ENCODE results near the gene SAMD4A. TPM values are rescaled to one million over a fixed set of nuclear protein-coding genes. Genes with fewer than 3 reads are reported as not detected.

The SAMD4A gene
- total and polyA plus RNA-seq, 2 donors = 1.7 to 2.8 TPM

DNA sequence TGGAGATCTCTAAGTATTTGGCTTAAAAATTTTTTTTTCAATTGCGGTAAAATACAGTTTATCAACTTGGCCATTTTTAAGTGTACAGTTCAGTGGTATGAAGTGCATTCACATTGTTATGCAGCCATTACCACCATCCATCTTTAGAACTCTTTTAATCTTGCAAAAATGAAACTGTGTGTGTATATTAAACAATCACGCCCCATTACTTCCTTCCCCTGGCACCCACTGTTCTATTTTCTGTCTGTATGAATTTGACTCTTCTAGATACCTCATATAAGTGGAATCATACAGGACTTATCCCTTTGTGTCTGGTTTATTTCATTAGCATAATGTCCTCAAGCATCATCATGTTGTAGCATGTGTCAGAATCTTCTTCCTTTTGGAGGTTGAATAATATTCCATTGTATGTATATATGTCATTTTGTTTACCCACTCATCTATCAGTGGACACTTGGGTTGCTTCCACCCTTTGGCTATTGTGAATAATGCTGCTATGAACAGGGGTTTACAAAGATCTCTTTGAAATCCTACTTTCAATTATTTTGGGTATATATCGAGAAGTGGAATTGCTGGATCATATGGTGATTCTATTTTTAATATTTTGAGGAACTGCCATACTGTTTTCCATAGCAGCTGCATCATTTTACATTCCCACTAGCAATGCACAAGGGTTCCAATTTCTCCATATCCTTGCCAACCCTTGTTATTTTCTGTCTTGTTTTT, 62.9 kb downstream of the SAMD4A start:
- WGBS = 60% methylated on average over 3 of the region's 3 CpGs
- no peaks in the 10 kb centered on the region for H3K27me3 ChIP-seq (ENCODE audit: control insufficient read depth in 2 of 2, insufficient read depth in 1 of 2, low read length in 1 of 2)
- no peak for DNase-seq (ENCODE audit: low read depth in 6 of 9, low spot score in 9 of 9)
- H3K4me1 ChIP-seq (ENCODE audit: control insufficient read depth in 2 of 2, insufficient read depth in 2 of 2, low read length in 2 of 2) = peaks cover 5 to 9% of the 10 kb centered on the region in 2 donors
- no peak overlapping the region for H3K27ac ChIP-seq (ENCODE audit: low read depth in 1 of 2, low read length in 1 of 2)
- H3K9me3 ChIP-seq (ENCODE audit: control insufficient read depth in 2 of 2, insufficient read depth in 1 of 2, low read length in 1 of 2) = no peaks in the 10 kb centered on the region
- H3K36me3 ChIP-seq (ENCODE audit: control insufficient read depth in 2 of 2, insufficient read depth in 2 of 2, low read length in 1 of 2) = no peaks in the 10 kb centered on the region
- H3K4me3 ChIP-seq (ENCODE audit: low read length in 2 of 2) = no peak overlapping the region

DNA sequence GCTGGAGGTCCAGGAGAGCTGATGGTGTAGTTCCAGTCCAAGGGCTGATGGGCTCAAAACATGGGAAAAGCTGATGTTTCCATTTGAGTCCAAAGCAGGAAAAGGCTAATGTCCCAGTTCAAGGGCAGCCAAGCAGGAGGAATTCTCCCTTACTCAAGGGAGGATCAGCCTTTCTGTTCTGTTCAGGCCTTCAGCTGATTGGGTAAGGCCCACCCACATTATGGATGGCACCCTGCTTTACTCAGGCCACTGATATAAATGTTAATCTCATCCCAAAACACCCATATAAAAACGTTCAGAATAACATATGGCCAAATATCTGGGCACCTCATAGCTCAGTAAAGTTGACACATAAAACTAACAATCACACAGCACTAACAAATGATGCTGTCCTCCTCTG, 64.1 kb downstream of the SAMD4A start:
- no peak overlapping the region for H3K27ac ChIP-seq (ENCODE audit: low read depth in 1 of 2, low read length in 1 of 2)
- H3K4me1 ChIP-seq (ENCODE audit: control insufficient read depth in 2 of 2, insufficient read depth in 2 of 2, low read length in 2 of 2) = peaks cover 5 to 9% of the 10 kb centered on the region in 2 donors
- WGBS = 82% methylated on average over 1 of the region's 1 CpG
- no peaks in the 10 kb centered on the region for H3K27me3 ChIP-seq (ENCODE audit: control insufficient read depth in 2 of 2, insufficient read depth in 1 of 2, low read length in 1 of 2)
- H3K4me3 ChIP-seq (ENCODE audit: low read length in 2 of 2) = no peak overlapping the region
- DNase-seq (ENCODE audit: low read depth in 6 of 9, low spot score in 9 of 9) = no peak
- no peaks in the 10 kb centered on the region for H3K9me3 ChIP-seq (ENCODE audit: control insufficient read depth in 2 of 2, insufficient read depth in 1 of 2, low read length in 1 of 2)
- no peaks in the 10 kb centered on the region for H3K36me3 ChIP-seq (ENCODE audit: control insufficient read depth in 2 of 2, insufficient read depth in 2 of 2, low read length in 1 of 2)

DNA sequence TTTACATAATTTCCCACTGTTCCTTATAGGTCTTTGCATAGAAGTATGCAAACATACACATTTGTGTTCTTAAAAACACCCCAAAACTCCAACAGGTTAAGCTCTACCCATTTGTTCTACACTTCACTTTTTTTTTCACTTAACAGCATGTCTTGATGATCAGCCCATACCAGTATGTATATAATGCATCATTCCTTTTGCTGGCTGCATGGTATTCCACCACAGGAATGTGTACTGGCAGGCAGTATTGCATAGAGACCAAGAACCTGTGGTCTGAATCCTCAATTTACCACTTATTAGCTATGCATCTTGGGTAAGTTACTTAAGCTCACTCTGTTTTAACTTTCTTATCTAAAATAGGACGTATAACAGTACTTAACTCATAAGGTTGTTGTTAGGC, 65.5 kb downstream of the SAMD4A start:
- H3K4me1 ChIP-seq (ENCODE audit: control insufficient read depth in 2 of 2, insufficient read depth in 2 of 2, low read length in 2 of 2) = peaks cover 5 to 6% of the 10 kb centered on the region in 2 donors
- H3K4me3 ChIP-seq (ENCODE audit: low read length in 2 of 2) = no peak overlapping the region
- no peaks in the 10 kb centered on the region for H3K9me3 ChIP-seq (ENCODE audit: control insufficient read depth in 2 of 2, insufficient read depth in 1 of 2, low read length in 1 of 2)
- no peaks in the 10 kb centered on the region for H3K27me3 ChIP-seq (ENCODE audit: control insufficient read depth in 2 of 2, insufficient read depth in 1 of 2, low read length in 1 of 2)
- H3K36me3 ChIP-seq (ENCODE audit: control insufficient read depth in 2 of 2, insufficient read depth in 2 of 2, low read length in 1 of 2) = no peaks in the 10 kb centered on the region
- no peak for DNase-seq (ENCODE audit: low read depth in 6 of 9, low spot score in 9 of 9)
- H3K27ac ChIP-seq (ENCODE audit: low read depth in 1 of 2, low read length in 1 of 2) = no peak overlapping the region
- WGBS = 98% methylated on average over 1 of the region's 1 CpG

DNA sequence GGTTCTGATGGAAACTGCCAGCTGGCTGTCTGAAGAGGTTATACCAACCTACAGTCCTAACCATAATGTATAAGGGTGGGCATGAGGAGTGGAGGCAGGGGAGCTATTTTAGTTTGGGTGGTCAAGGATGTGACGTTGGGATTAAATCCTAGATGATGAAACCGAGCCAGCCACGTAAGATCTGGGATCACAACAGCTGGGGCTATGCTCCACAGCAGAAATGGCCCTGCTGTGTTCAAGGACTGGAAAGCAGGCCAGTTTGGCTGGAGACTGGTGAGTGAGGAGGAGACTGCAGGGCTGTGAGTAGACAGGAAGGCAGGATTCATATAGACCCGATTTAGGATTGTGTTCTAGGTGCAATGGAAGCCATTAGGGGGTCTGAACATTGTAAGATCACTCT, 66.1 kb downstream of the SAMD4A start:
- 97% methylated on average over 4 of the region's 4 CpGs for WGBS
- Histone ChIP-seq H3K27ac (ENCODE audit: low read depth in 1 of 2, low read length in 1 of 2) (no peak overlapping the region), H3K27me3 (ENCODE audit: control insufficient read depth in 2 of 2, insufficient read depth in 1 of 2, low read length in 1 of 2) (no peaks in the 10 kb centered on the region), H3K4me3 (ENCODE audit: low read length in 2 of 2) (no peak overlapping the region), H3K9me3 (ENCODE audit: control insufficient read depth in 2 of 2, insufficient read depth in 1 of 2, low read length in 1 of 2) (no peaks in the 10 kb centered on the region), H3K36me3 (ENCODE audit: control insufficient read depth in 2 of 2, insufficient read depth in 2 of 2, low read length in 1 of 2) (no peaks in the 10 kb centered on the region), H3K4me1 (ENCODE audit: control insufficient read depth in 2 of 2, insufficient read depth in 2 of 2, low read length in 2 of 2) (peaks cover 2 to 3% of the 10 kb centered on the region in 2 donors)
- DNase-seq (ENCODE audit: low read depth in 6 of 9, low spot score in 9 of 9) = no peak

DNA sequence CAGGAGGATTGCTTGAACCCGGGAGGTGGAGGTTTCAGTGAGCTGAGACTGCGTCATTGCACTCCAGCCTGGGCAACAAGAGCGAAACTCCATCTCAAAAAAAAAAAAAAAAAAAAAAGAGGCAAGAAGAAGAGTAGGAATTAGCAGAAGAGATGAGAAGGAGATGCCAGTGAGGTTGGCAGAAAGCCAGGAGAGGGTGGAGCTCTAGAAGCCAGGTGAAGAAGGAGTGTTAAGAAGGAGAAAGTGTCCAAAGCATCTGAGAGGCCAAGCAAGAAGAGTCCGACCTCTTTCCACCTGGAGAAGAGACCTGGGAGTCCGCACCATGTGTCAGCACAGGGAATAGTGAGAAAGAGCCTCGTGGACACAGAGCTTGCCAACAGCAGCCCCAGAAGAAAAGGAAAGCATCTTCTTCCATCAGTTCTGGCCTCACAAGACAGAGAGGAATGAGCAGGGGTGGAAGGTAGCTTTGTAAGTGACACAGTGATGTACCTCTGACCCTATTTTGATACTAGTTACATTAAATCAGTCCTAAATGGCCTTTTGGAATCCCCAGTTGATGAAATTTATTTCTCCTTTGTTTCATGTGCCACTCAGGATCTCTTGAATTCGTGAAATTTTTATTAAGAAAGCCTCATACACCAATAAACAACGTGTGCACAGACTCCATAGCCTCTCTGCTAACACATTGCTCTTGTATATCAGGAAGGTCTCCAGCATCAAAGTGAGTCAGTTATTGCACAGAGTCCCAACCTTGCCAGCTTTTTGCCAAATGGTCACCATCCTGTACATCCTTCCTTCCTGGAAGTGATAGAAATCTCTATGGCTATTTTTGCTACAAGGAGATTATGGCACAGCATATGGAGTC, 70.6 kb downstream of the SAMD4A start:
- 92% methylated on average over 8 of the region's 8 CpGs for WGBS
- H3K36me3 ChIP-seq (ENCODE audit: control insufficient read depth in 2 of 2, insufficient read depth in 2 of 2, low read length in 1 of 2) = no peaks in the 10 kb centered on the region
- H3K27ac ChIP-seq (ENCODE audit: low read depth in 1 of 2, low read length in 1 of 2) = no peak overlapping the region
- H3K4me1 ChIP-seq (ENCODE audit: control insufficient read depth in 2 of 2, insufficient read depth in 2 of 2, low read length in 2 of 2) = no peaks in the 10 kb centered on the region
- H3K27me3 ChIP-seq (ENCODE audit: control insufficient read depth in 2 of 2, insufficient read depth in 1 of 2, low read length in 1 of 2) = no peaks in the 10 kb centered on the region
- DNase-seq (ENCODE audit: low read depth in 6 of 9, low spot score in 9 of 9) = no peak
- H3K9me3 ChIP-seq (ENCODE audit: control insufficient read depth in 2 of 2, insufficient read depth in 1 of 2, low read length in 1 of 2) = no peaks in the 10 kb centered on the region
- H3K4me3 ChIP-seq (ENCODE audit: low read length in 2 of 2) = no peak overlapping the region

DNA sequence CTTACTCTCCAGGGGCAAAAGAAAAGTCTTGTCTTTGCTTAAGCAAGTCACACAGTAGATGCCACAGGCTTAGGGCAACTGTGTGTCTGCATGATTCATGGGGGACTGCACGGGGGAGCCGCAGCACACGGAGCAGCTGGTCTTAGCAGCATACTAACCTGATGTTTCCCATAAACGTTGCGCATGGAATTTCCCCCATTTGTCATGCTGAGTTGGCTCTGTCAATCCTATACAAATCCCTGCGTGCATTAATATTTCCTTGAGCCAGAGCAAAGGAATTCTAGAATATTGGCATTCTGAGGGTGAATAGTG, 71.2 kb downstream of the SAMD4A start:
- Histone ChIP-seq H3K27ac (ENCODE audit: low read depth in 1 of 2, low read length in 1 of 2) (no peak overlapping the region), H3K27me3 (ENCODE audit: control insufficient read depth in 2 of 2, insufficient read depth in 1 of 2, low read length in 1 of 2) (no peaks in the 10 kb centered on the region), H3K36me3 (ENCODE audit: control insufficient read depth in 2 of 2, insufficient read depth in 2 of 2, low read length in 1 of 2) (no peaks in the 10 kb centered on the region), H3K4me1 (ENCODE audit: control insufficient read depth in 2 of 2, insufficient read depth in 2 of 2, low read length in 2 of 2) (no peaks in the 10 kb centered on the region), H3K9me3 (ENCODE audit: control insufficient read depth in 2 of 2, insufficient read depth in 1 of 2, low read length in 1 of 2) (no peaks in the 10 kb centered on the region), H3K4me3 (ENCODE audit: low read length in 2 of 2) (no peak overlapping the region)
- 94% methylated on average over 6 of the region's 6 CpGs for WGBS
- no peak for DNase-seq (ENCODE audit: low read depth in 6 of 9, low spot score in 9 of 9)

DNA sequence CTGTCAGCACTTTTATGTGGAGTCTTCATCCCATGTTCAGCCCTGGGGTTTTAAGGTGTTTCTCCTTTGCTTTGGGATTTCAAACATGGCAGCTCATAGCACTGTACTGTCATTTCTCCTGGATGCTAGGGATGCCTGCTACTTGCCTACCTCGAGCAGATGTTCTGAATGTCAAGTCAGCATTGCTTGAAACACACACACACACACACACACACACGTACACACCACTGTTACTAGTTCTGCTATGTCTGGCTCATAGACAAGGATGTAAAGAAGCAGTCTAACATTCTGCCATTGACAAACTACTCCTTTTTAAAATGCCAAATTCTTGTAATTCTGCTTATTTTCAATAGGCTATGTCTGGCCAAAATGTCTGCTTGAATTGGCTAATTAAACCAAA, 72.7 kb downstream of the SAMD4A start:
- no peak for DNase-seq (ENCODE audit: low read depth in 6 of 9, low spot score in 9 of 9)
- Histone ChIP-seq H3K4me1 (ENCODE audit: control insufficient read depth in 2 of 2, insufficient read depth in 2 of 2, low read length in 2 of 2) (no peaks in the 10 kb centered on the region), H3K36me3 (ENCODE audit: control insufficient read depth in 2 of 2, insufficient read depth in 2 of 2, low read length in 1 of 2) (no peaks in the 10 kb centered on the region), H3K4me3 (ENCODE audit: low read length in 2 of 2) (no peak overlapping the region), H3K27ac (ENCODE audit: low read depth in 1 of 2, low read length in 1 of 2) (no peak overlapping the region), H3K9me3 (ENCODE audit: control insufficient read depth in 2 of 2, insufficient read depth in 1 of 2, low read length in 1 of 2) (no peaks in the 10 kb centered on the region), H3K27me3 (ENCODE audit: control insufficient read depth in 2 of 2, insufficient read depth in 1 of 2, low read length in 1 of 2) (no peaks in the 10 kb centered on the region)
- 64% methylated on average over 2 of the region's 2 CpGs for WGBS

DNA sequence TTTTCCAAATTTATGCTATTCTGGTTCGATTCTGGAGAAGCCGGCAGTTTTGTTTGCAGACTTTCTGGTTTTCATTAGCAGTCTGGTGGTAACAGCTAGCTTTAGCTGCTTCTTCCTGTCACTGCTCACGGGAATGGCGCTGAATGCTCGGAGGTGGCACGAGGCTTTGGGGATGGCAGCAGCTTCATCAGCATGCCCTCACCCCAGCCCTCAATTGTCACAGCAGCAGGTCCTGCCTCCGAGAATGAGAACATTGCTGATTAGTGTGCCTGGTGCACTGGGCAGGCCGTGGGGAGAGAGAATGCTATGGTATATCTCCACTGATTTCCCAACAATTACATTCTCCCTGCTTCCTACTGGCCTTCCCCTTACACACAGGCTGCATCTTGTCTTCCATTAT, 73.6 kb downstream of the SAMD4A start:
- 97% methylated on average over 8 of the region's 8 CpGs for WGBS
- no peaks in the 10 kb centered on the region for H3K27me3 ChIP-seq (ENCODE audit: control insufficient read depth in 2 of 2, insufficient read depth in 1 of 2, low read length in 1 of 2)

DNA sequence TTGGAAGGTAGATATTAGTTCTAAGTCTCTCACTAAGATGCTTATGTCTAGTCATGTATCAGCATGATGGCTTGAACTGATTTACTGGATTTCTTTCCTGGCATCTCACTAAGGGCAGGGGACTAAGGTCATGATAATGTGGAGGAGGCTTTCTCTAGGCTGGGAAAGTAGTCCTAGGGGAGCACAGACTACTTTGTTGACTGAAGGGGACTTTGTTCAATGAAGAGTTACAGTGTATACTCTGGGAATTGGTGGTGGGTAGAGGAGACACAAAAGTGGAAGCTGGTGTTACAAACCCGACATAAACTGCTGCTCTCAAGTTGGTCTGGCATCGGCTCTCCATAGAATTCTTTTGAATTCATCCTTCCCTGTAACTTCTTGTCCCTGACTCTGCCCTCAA, 75.2 kb downstream of the SAMD4A start:
- Histone ChIP-seq H3K4me3 (ENCODE audit: low read length in 2 of 2) (no peak overlapping the region), H3K4me1 (ENCODE audit: control insufficient read depth in 2 of 2, insufficient read depth in 2 of 2, low read length in 2 of 2) (no peaks in the 10 kb centered on the region), H3K9me3 (ENCODE audit: control insufficient read depth in 2 of 2, insufficient read depth in 1 of 2, low read length in 1 of 2) (no peaks in the 10 kb centered on the region), H3K27me3 (ENCODE audit: control insufficient read depth in 2 of 2, insufficient read depth in 1 of 2, low read length in 1 of 2) (no peaks in the 10 kb centered on the region), H3K27ac (ENCODE audit: low read depth in 1 of 2, low read length in 1 of 2) (no peak overlapping the region), H3K36me3 (ENCODE audit: control insufficient read depth in 2 of 2, insufficient read depth in 2 of 2, low read length in 1 of 2) (no peaks in the 10 kb centered on the region)
- 70% methylated on average over 2 of the region's 2 CpGs for WGBS
- DNase-seq (ENCODE audit: low read depth in 6 of 9, low spot score in 9 of 9) = no peak

More for the DNA sequence above, 73.6 kb downstream of the SAMD4A start:
- no peak for DNase-seq (ENCODE audit: low read depth in 6 of 9, low spot score in 9 of 9)
- Histone ChIP-seq H3K27ac (ENCODE audit: low read depth in 1 of 2, low read length in 1 of 2) (no peak overlapping the region), H3K4me1 (ENCODE audit: control insufficient read depth in 2 of 2, insufficient read depth in 2 of 2, low read length in 2 of 2) (no peaks in the 10 kb centered on the region), H3K36me3 (ENCODE audit: control insufficient read depth in 2 of 2, insufficient read depth in 2 of 2, low read length in 1 of 2) (no peaks in the 10 kb centered on the region), H3K9me3 (ENCODE audit: control insufficient read depth in 2 of 2, insufficient read depth in 1 of 2, low read length in 1 of 2) (no peaks in the 10 kb centered on the region), H3K4me3 (ENCODE audit: low read length in 2 of 2) (no peak overlapping the region)

Measured in thymus (tissue), 11 donors.